Measurements from ENCODE around the gene KRTAP11-1.

- TF ChIP-seq PATZ1 (CRISPR knock-in tag; IDR thresholded peaks at IDR 0.05; ENCODE audit: borderline replicate concordance) (no peak), RARB (CRISPR knock-in tag; IDR thresholded peaks at IDR 0.05) (no peak), ZFP30 (CRISPR knock-in tag; IDR thresholded peaks at IDR 0.05) (no peak), GLIS3 (CRISPR knock-in tag; IDR thresholded peaks at IDR 0.05) (no peak), POU6F1 (CRISPR knock-in tag; IDR thresholded peaks at IDR 0.05; ENCODE audit: borderline replicate concordance, low read depth) (no peak), TOX (CRISPR knock-in tag; IDR thresholded peaks at IDR 0.05; ENCODE audit: borderline replicate concordance) (no peak), OSR1 (CRISPR knock-in tag; IDR thresholded peaks at IDR 0.05) (no peak), TCF4 (CRISPR knock-in tag; IDR thresholded peaks at IDR 0.05; ENCODE audit: borderline replicate concordance) (no peak), TSHZ2 (CRISPR knock-in tag; IDR thresholded peaks at IDR 0.05) (no peak), ARNTL (CRISPR knock-in tag; IDR thresholded peaks at IDR 0.05; ENCODE audit: borderline replicate concordance, low read depth) (no peak), ZC3H10 (CRISPR knock-in tag; IDR thresholded peaks at IDR 0.05) (no peak)
Measured at GRCh38 chr21:30831194-30831765, 50.1 kb downstream of the KRTAP11-1 start.

Data from SK-N-SH treated with all-trans-retinoic acid at 6 μM for 48 hours (cell line).